HG03439 (cell line): ENCODE measurements around the gene LGALS9.
"Not testable (repeated sequence)": the region's sequence is repeated elsewhere in the genome, so short reads cannot be mapped to it uniquely, and the experiment has no call there.

Experiments
- ATAC-seq: cut with Tn5 transposase; IDR thresholded peaks from one replicate; pipeline ENCODE4 v1.9.1; 2021; ENCODE audit warnings: mild to moderate bottlenecking, moderate library complexity; ENCODE audit not compliant: unreplicated experiment

LGALS9 gene

GRCh38 chr17:27627514-27627913, 3.5 kb upstream of the LGALS9 start:
- ATAC-seq: no peak

- no peak for ATAC-seq
Measured at GRCh38 chr17:27628376-27628775, 2.6 kb upstream of the LGALS9 start.

- ATAC-seq: not testable (repeated sequence)
Measured at GRCh38 chr17:27629260-27629659, 1.7 kb upstream of the LGALS9 start.

- ATAC-seq: no peak
Measured at GRCh38 chr17:27631411-27631760, 398 bp downstream of the LGALS9 start.

- no peak for ATAC-seq
Measured at GRCh38 chr17:27631897-27632725, 1.1 kb downstream of the LGALS9 start.

GRCh38 chr17:27632766-27633165, 1.8 kb downstream of the LGALS9 start:
- not testable (repeated sequence) for ATAC-seq

GRCh38 chr17:27633312-27634025, 2.5 kb downstream of the LGALS9 start:
- no peak for ATAC-seq

- ATAC-seq: no peak
Measured at GRCh38 chr17:27634026-27634335, 3.0 kb downstream of the LGALS9 start.

GRCh38 chr17:27634776-27635175, 3.8 kb downstream of the LGALS9 start:
- ATAC-seq: no peak

- ATAC-seq: no peak
Measured at GRCh38 chr17:27635275-27635823, 4.4 kb downstream of the LGALS9 start.

GRCh38 chr17:27636005-27636520, 5.1 kb downstream of the LGALS9 start:
- ATAC-seq: not testable (repeated sequence)

GRCh38 chr17:27637818-27638217, 6.8 kb downstream of the LGALS9 start:
- not testable (repeated sequence) for ATAC-seq

- not testable (repeated sequence) for ATAC-seq
Measured at GRCh38 chr17:27638415-27638914, 7.5 kb downstream of the LGALS9 start.

GRCh38 chr17:27640790-27641189, 9.8 kb downstream of the LGALS9 start:
- ATAC-seq: no peak

- no peak for ATAC-seq
Measured at GRCh38 chr17:27644586-27644985, 13.6 kb downstream of the LGALS9 start.

GRCh38 chr17:27645621-27646020, 14.6 kb downstream of the LGALS9 start:
- not testable (repeated sequence) for ATAC-seq

- ATAC-seq: no peak
Measured at GRCh38 chr17:27646232-27646631, 15.2 kb downstream of the LGALS9 start.

- ATAC-seq: no peak
Measured at GRCh38 chr17:27647765-27648164, 16.8 kb downstream of the LGALS9 start.

- not testable (repeated sequence) for ATAC-seq
Measured at GRCh38 chr17:27649111-27649571, 18.2 kb downstream of the LGALS9 start.

- ATAC-seq: no peak
Measured at GRCh38 chr17:27649929-27650328, 18.9 kb downstream of the LGALS9 start.

GRCh38 chr17:27650836-27651235, 19.8 kb downstream of the LGALS9 start:
- no peak for ATAC-seq
